Measurements from ENCODE around the gene ZSCAN1.

ZSCAN1 gene

GRCh38 chr19:58084596-58085347 lies 50.9 kb downstream of the ZSCAN1 start:
- DNase-seq = no peak

- DNase-seq = no peak
Observed at GRCh38 chr19:58085348-58085875, 51.6 kb downstream of the ZSCAN1 start.

- DNase-seq = no peak
Observed at GRCh38 chr19:58086825-58087710, 53.2 kb downstream of the ZSCAN1 start.

GRCh38 chr19:58088521-58089052 lies 54.8 kb downstream of the ZSCAN1 start:
- DNase-seq = no peak

- DNase-seq = peak in 1 of 14 donors; percentile 26
Observed at GRCh38 chr19:58089846-58090245, 56.0 kb downstream of the ZSCAN1 start.

GRCh38 chr19:58091251-58091995 lies 57.6 kb downstream of the ZSCAN1 start:
- no peak for DNase-seq

- no peak for DNase-seq
Observed at GRCh38 chr19:58093071-58093470, 59.2 kb downstream of the ZSCAN1 start.

GRCh38 chr19:58095328-58095727 lies 61.5 kb downstream of the ZSCAN1 start:
- DNase-seq = no peak

- no peak for DNase-seq
Observed at GRCh38 chr19:58096884-58097283, 63.1 kb downstream of the ZSCAN1 start.

GRCh38 chr19:58097349-58097748 lies 63.5 kb downstream of the ZSCAN1 start:
- no peak for DNase-seq

- peak; percentile 80 to 96 (median 91) for DNase-seq
Observed at GRCh38 chr19:58097781-58098681, 64.2 kb downstream of the ZSCAN1 start, which contains the start of gene ZSCAN18. TSS of gene ZSCAN18 (minus strand) at chr19:58098231. CDS start at chr19:58090267, 7,964 bp downstream.

- no peak for DNase-seq
Observed at GRCh38 chr19:58098682-58098998, 64.8 kb downstream of the ZSCAN1 start.

Data from C1 segment of cervical spinal cord (tissue), 14 donors.